Measurements from ENCODE around the gene NDUFA8. TPM values are rescaled to one million over a fixed set of nuclear protein-coding genes. Genes with fewer than 3 reads are reported as not detected.

The NDUFA8 gene
- total and polyA plus RNA-seq, 2 of the 4 experiments (the other 2 are of a cell fraction) = 45.2 to 98.1 TPM

- ChIA-PET POLR2A (ENCODE audit: unreplicated experiment) (no interaction called here), CTCF (interaction anchor here (0.6 kb wide), 1 partner anchor 16 kb away, joined by 3 read pairs; no protein-coding TSS in a partner anchor)
- Histone ChIP-seq H3K56ac (ENCODE audit: extremely low read depth, insufficient read depth, low read length) (no peak overlapping the region), H2AK5ac (ENCODE audit: low read depth, low read length) (no peak overlapping the region), H2BK120ac (ENCODE audit: low read depth, low read length) (no peak overlapping the region), H3K4me3 (ENCODE audit: insufficient read depth, low read depth, low read length) (no peak overlapping the region), H4K5ac (ENCODE audit: low read depth, low read length) (no peak overlapping the region), H3K4ac (ENCODE audit: low read depth, low read length) (no peak overlapping the region), H3K9ac (ENCODE audit: low read depth, low read length) (no peak overlapping the region), H4K8ac (ENCODE audit: low read depth in 2 of 2, low read length in 2 of 2) (no peak overlapping the region), H3K9me1 (ENCODE audit: insufficient read depth, low read length) (no peaks in the 10 kb centered on the region), H3K27ac (ENCODE audit: insufficient read depth, low read length) (no peak overlapping the region), H2BK15ac (ENCODE audit: low read depth, low read length) (no peak overlapping the region), H4K20me1 (ENCODE audit: insufficient read depth, low read length) (no peaks in the 10 kb centered on the region), H3K23ac (ENCODE audit: low read depth, low read length) (no peak overlapping the region), H3K27me3 (ENCODE audit: control insufficient read depth, insufficient read depth, low read length) (peaks cover 31% of the 10 kb centered on the region), H3K14ac (replicated peaks; ENCODE audit: low read depth, low read length) (no peak overlapping the region), H2AFZ (replicated peaks; ENCODE audit: low read length, poor library complexity) (no peak overlapping the region), H4K91ac (ENCODE audit: insufficient read depth, low read depth, low read length) (no peak overlapping the region), H2BK5ac (ENCODE audit: low read depth, low read length, poor library complexity, severe bottlenecking) (no peak overlapping the region), H3K4me1 (ENCODE audit: control insufficient read depth, insufficient read depth, low read length) (no peaks in the 10 kb centered on the region), H3K79me1 (ENCODE audit: low read depth in 1 of 2, low read length in 2 of 2) (no peaks in the 10 kb centered on the region), H3K9me3 (ENCODE audit: control insufficient read depth, insufficient read depth, low read length) (no peaks in the 10 kb centered on the region), H2AK9ac (replicated peaks; ENCODE audit: low read depth, low read length, poor library complexity) (no peak overlapping the region), H3K18ac (ENCODE audit: low read depth, low read length) (no peak overlapping the region), H3K4me2 (ENCODE audit: low read depth, low read length) (no peak overlapping the region), H2BK20ac (ENCODE audit: low read depth, low read length) (no peak overlapping the region), H3K36me3 (ENCODE audit: control insufficient read depth, insufficient read depth, low read length) (no peaks in the 10 kb centered on the region)
- intact Hi-C loops (cut with micrococcal nuclease) = no loop called here
- ATAC-seq (ENCODE audit: low read depth) (no peak), DNase-seq (no peak)
- no TSS peak for BruUV-seq (replicated peaks)
- TF ChIP-seq MAFK (IDR thresholded peaks at IDR 0.05; ENCODE audit: low read depth, low read length) (no peak), CHD1 (IDR thresholded peaks at IDR 0.05; ENCODE audit: low read depth, low read length) (no peak), RFX5 (IDR thresholded peaks at IDR 0.05; ENCODE audit: low read depth, low read length) (no peak), BHLHE40 (IDR thresholded peaks at IDR 0.05; ENCODE audit: low read depth, low read length) (no peak), POLR2A (IDR thresholded peaks at IDR 0.05; ENCODE audit: low read depth, low read length) (no peak)
- in situ Hi-C loops (cut with MboI; ENCODE audit: low sequenced_read_pairs) = no loop called here
- WGBS, 2 experiments (ENCODE audit: extremely low coverage in 2 of 2, insufficient read length in 1 of 2) = 50% methylated on average over 1 of the region's 4 CpGs; no CpG with 5 or more reads in 1 of the 2 experiments
- dilution Hi-C loops (cut with HindIII; ENCODE audit: low sequenced_read_pairs, unreplicated experiment) = no loop called here
These were observed 43.5 kb downstream of the NDUFA8 start for GRCh38 chr9:122116040-122116439.

All from IMR-90 (cell line).